ENCODE results near the gene CFD.

DNA sequence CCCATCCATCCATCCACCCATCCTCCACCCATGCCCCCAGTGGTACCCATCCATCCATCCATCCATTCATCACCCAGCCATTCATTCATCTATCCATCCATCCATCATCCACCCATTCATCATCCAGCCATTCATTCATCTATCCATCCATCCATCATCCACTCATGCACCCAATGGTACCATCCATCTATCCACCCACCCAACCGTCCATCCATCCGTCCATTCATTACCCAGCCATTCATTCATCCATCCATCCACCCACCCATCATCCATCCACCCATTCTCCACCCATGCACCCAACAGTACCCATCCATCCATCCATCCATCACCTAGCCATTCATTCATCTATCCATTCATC, 43.0 kb upstream of the CFD start:
- TF ChIP-seq POLR2A (IDR thresholded peaks at IDR 0.05) (no peak), CTCF (IDR thresholded peaks at IDR 0.05) (no peak)
